HG02798 (cell line): ENCODE measurements around the gene R3HCC1L.

ENCODE experiments used
- ATAC-seq: cut with Tn5 transposase; IDR thresholded peaks from one replicate; pipeline ENCODE4 v1.9.1; 2021; ENCODE audit warnings: mild to moderate bottlenecking; ENCODE audit not compliant: unreplicated experiment, poor library complexity

Gene R3HCC1L

GRCh38 chr10:98256692-98257091 lies 122.2 kb downstream of the R3HCC1L start:
- ATAC-seq: no peak

GRCh38 chr10:98257198-98257597 lies 122.7 kb downstream of the R3HCC1L start:
- ATAC-seq: no peak

DNA sequence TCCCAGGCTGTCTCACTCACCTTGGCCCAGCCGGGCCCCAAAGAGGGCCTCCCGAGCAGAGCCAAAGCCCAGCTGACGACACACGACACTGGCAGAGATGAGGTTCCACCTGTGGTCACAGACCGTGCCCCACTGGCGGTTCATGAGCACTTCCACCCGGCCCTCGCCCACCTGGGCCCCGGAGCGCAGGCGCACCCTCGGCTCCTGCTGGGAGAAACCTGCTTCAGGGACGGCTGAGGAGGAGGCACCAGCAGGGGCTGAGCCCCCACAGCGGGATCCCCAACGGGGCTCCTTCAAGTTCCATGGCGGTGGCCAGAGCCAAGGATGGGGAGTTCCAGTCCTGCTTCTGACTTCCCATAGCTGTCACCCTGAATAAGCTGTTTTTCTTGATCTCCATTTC lies 123.5 kb downstream of the R3HCC1L start:
- ATAC-seq: no peak

GRCh38 chr10:98258683-98259454 lies 124.4 kb downstream of the R3HCC1L start:
- ATAC-seq: no peak

- no peak for ATAC-seq
Measured at GRCh38 chr10:98259606-98260315, 125.3 kb downstream of the R3HCC1L start.

DNA sequence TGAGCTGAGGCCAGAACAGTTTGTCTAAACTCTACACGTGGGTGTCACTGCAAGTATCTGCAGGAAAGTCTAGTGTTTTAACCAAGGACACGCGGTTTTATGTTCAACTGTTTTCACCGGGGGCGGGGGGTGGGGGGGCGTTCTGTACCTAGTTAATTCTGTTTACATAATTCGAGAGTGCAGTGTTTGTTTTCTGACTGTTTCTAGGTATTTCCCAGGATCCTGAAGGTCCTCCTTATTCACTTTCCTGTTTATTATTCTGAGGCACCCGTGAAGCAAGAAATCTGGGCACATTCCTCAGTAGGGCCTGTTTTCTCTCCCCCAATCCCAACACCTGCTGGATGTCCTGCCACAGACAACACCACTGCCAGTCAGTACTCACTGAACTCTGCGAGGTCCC lies 125.9 kb downstream of the R3HCC1L start:
- no peak for ATAC-seq

- no peak for ATAC-seq
Measured at GRCh38 chr10:98260752-98261151, 126.3 kb downstream of the R3HCC1L start.

DNA sequence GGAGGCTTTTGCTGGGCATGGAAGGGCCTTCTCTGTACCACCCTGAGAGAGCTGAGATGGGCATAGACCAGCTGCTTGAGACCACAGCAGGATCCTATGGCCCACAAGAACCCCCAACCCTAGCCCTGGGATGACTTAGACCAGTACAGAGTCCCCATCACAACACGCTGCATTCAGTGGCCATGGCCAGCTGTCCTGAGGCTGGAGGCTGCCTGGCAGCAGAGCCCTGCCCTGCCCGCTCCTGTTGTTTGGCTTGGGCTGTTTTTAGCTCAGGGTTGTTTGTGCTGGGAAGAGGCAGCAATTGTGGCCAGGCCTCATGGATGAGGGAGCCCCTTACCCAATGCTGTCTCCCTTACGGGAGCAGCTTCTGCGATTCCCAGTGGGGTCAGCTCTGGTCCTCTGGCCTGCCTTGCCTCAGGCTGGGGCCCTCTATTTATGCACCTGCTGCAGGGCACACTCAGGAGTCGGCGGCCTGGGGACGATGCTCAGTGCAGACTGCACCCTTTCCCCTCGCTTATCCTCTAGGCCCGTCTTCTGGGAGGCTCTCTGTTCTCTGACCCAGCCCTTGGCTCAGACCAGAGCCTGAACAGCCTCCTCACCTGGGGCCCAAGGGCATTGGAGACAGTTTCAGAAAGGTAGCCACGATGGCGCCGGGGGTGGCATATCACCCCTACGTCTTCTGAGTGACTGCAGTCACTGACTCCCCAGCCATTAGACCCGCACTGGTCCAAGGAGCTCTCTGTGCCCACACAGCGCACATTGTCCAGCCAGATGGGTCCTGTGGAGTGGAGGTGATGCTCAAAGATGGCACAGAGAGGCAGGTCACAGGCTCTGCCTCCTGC lies 127.2 kb downstream of the R3HCC1L start:
- no peak for ATAC-seq

DNA sequence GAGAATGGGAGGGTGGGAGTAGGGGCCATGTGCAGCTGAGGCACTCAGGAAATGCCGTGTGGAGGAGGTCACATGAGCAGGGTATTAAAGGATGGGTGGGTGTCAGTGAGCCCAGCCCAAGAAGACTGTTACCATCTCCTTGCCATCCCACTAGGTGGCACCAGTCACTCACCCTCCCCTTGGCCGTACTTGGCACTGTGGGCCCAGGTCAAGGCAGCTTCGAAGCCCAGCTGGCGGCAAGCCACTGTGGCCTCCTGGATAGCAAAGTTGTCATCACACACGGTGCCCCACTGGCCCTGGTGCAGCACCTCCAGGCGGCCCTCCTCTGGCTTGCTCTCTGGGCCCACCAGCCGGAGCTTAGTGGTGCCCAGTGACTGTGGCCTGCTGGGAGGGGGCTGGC lies 128.1 kb downstream of the R3HCC1L start:
- no peak for ATAC-seq

DNA sequence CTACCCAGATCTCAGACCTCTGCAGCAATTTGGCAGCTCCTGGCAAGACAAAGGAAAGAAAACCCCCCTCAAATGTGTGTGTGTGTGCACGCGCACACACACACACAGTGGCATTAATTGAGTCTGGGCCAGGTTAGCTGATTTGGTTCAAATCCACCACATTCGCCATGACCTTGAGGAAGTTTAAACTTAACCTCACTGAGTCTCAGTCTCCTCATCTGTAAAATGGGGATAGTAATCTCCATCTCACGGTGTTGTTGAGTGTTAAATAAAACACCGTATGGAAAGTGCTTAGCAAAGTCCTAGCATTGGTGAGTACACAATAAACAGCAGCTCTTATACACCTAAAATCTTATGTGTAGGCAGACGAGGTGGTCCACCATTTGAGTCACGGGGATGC lies 128.6 kb downstream of the R3HCC1L start:
- ATAC-seq: no peak

- ATAC-seq: no peak
Measured at GRCh38 chr10:98264378-98265065, 130.1 kb downstream of the R3HCC1L start.

GRCh38 chr10:98265403-98266378 lies 131.2 kb downstream of the R3HCC1L start:
- ATAC-seq: no peak

DNA sequence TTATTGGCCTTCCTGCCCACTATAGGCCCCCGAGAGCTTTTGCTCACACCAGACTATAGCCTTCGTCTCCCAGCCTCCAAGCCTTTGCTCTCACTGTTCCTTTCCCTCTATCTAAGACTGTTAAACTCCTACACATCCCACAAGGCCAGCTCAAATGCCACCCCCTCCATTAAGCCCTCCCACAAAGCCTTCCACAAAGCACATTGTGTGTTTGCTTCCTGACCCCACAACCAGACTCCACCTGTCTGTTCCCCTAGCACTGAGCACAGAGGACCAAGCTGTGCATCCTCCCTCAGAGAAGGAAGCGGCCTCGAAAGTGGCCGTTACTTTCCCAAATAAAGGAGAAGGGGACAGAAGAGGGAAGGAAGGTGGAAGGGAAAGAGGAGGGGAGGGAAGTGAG lies 132.2 kb downstream of the R3HCC1L start:
- ATAC-seq: no peak

GRCh38 chr10:98267069-98267893 lies 132.8 kb downstream of the R3HCC1L start:
- ATAC-seq: no peak

GRCh38 chr10:98267894-98268693 lies 133.6 kb downstream of the R3HCC1L start, which contains the start of gene LOXL4:
Gene LOXL4 (minus strand): TSS chr10:98268194. CDS start chr10:98263019, 5,175 bp downstream.
- ATAC-seq: no peak

DNA sequence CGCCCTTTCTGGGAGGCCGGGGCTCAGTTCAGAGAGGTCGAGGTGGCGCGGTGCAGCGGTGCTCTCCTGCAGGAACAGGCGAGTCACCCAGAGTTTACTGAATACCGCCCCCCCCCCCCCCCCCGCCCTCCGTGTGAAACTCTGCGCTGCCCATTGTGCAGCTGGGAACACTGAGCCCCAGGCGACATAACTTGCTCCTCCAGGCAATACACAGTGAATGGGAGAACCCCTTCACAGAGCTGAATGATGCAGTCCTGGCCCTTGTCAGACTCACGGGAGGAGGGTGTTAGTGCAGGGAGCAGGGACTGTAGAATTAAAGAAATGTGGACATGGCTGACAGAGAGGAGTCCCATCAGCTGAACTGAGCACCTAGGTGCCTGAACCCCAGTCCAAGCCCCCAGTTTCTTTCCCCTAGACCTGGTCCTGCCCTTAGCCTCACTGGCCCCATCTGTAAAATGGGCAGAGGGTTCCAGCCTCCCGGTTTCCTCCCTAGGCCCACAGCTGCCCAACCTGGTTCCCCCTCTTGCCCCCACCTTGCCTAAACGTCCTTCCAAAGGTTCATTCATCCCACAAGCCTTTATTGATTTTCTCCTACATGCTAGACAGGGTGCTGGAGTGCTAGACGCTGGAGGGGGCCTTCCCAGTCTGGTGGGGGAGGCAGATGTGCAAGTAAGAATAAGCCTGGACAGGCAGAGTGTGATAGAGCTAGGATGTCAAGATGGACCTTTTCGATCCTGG lies 134.4 kb downstream of the R3HCC1L start:
- ATAC-seq: no peak

DNA sequence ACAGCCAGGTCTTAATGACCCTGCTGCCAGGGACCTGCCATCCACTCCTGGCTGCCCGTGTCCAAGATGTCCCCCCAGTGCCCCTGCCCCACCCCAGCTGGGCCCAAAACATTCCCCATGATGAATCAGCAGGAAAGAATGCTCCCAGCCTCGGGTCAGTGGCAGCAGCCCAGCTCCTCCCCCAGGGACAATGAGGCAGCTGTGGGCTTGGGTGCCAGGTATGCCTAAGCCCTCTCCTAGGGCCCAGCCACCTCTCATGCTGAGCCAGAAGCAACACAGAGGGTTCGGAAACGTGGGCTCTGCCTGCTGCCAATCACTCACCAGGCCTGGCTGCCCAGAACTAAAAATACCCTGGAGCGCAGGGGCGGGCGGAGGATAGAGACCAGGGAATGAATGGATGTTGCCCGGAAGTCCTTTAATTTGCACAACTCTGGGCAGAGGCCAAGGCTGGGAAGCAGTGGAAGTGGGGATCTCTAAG lies 135.0 kb downstream of the R3HCC1L start:
- ATAC-seq: no peak
